GM10847 (cell line): ENCODE results near the gene MAP3K6.

Experiments used
- POLR2A ChIP-seq: IDR thresholded peaks from 2 replicates; pipeline ENCODE4 v1.6.1; 2011; ENCODE audit not compliant: insufficient read length; ENCODE audit errors: extremely low read depth

MAP3K6 gene

DNA sequence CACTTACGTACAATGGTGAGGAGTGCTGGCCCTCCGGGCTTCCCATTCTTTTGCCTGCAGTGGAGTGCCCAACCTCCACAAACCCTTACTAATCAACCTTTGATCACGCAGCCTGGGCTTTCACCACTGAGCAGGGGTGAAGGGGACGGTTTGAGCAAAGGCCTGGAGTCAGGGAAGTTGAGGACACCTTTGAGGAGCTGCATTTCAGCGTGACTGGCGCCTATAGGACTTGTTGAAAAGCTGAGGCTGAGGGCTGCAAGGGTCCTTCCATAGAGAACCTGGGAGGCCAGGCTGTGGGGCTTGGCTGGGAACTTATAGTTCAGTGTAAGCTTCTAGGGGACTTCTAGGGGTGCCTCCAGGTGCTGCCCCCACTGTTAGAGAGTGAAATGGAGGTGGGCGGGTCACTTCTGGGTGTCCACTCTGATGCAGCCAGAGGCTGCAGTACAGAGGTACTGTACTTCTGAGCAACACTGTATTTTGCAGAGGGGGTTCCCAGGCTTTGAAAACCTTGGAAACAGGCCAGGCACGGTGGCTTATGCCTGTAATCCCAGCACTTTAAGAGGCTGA lies 15.1 kb downstream of the MAP3K6 start:
- TF ChIP-seq POLR2A = no peak

DNA sequence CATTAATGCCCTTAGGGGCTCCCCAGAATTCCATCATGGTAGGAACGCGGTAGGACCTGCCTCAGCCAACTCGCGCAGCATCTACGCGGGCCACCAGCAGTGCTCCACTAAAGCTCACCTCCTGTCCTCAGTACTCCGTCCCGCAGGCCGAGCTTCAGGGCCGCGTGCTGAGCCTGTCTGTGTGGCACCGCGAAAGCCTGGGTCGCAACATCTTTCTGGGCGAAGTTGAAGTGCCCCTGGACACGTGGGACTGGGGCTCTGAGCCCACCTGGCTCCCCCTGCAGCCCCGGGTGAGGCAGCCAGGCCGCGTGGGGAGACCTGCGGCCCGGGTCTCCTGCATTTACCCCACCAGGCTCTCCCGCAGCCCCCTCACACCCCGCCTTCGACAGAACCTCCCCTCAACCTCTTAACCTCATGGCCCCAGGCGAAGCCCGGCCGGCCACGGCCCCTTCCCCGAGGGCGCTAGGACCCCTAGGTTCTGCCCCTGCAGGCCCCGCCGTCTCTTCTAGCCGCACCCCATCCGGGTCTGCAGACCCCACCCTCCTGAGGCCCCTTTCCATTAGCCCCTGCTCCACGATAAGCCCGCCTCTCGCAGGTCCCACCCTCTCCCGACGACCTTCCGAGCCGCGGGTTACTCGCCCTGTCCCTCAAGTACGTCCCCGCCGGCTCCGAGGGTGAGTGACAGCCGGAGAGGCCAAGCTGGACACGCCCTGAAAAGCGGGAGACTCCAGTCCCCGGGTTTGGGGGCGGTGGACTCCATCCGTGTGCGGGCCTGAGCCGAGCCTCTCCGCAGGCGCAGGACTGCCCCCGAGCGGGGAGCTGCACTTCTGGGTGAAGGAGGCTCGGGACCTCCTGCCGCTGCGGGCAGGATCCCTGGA lies 15.9 kb downstream of the MAP3K6 start:
- no peak for TF ChIP-seq POLR2A

DNA sequence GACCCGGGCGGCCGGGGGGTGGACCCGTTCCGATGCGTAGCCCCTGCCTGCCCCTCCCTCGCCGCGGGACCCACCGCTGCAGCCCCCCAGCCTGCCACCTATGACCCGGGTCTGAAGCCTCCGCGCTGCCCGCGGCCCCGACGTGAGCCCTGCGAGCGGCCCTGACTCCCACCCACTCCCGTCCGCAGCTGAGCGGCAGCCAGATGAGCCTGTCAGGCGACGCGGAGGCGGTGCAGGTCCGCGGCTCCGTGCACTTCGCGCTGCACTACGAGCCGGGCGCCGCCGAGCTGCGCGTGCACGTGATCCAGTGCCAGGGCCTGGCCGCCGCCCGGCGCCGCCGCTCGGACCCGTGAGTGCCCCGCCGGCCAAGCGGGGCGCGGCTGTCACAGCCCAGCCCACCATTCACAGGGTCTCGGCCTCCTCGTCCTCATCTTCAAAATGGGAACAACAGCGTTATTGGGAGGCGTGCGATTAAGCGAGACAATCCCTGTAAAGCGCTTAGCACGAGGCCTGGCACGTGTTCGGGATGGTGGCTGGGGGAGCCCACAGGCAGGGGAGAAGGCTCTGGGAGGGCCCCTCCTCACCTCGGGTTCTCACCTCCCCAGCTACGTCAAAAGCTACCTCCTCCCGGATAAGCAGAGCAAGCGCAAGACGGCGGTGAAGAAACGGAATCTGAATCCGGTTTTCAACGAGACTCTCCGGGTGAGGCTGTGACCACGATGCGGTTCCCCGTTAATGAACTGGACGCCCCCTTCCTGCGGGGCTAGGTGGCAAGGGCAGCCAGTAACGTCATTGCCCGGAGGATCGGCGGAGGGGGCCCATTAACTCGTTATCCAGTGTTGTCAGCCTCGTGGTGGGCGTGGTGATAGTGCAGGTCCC lies 16.7 kb downstream of the MAP3K6 start:
- no peak for TF ChIP-seq POLR2A

DNA sequence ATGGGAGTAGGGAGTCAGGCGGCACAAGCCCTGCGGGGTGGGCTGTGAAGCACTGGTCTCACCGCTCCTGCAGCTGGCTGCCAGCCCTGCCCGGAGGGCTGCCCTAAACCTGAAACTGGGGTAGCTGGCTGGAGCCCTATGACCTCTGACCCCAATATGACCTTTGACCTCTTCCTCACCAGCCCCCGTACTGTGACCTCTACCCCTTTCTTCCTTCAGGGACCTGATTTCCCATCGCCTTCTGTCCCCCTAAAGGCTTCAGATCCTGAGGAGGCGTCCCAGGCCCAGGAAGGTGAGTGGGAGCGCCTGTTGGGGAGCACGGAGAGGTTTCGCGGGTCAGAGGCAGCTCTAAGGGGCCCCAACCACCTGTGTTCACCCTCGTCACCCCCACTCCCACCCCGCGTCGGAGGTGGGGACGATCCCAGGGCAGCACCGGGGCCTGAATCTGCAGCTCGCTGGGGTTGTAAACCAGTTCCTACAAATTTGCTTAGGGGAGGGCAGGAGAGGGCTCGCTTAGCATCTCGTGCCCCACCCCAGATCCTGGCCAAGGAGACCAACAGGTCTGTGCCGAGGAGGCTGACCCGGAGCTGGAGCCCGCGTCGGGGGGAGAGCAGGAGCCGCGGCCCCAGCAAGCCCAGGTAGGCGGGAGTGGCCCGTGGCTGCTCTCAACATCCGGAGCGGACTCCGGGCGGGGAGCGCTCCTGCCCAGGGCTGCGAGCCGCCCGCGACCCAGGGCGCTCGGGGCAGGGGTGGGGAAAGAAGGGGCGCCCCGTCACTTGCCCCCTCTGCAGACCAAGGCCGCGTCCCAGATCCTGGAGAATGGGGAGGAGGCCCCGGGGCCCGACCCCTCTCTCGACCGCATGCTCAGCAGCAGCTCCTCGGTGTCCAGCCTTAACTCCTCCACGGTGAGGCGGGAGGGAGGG lies 17.6 kb downstream of the MAP3K6 start:
- no peak for TF ChIP-seq POLR2A

DNA sequence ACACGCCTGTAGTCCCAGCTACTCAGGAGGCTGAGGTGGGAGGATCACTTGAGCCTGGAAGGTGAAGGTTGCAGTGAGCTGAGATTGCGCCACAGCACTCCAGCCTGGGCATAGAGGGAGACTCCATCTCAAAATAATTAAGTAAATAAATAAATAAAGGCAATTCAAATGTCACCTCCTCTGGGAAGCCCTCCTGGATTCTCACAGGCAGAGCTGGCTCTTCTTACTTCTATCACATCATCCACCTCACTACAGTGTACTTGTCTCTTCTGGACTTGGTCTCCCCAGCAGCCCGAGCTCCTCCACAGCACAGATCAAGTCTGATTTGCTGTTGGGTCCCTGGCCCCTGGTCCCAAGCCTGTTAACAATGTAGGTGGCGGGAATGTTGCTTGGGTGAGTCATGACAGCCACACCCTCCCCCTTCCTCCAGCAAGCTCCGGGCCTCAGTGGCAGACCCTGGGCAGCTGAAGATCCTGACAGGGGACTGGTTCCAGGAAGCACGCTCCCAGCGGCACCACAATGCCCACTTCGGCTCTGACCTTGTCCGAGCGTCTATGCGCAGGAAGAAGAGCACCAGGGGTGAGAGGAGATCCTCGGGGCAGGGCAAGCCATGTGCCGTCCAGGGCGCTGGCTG lies 19.7 kb downstream of the MAP3K6 start:
- no peak for TF ChIP-seq POLR2A

DNA sequence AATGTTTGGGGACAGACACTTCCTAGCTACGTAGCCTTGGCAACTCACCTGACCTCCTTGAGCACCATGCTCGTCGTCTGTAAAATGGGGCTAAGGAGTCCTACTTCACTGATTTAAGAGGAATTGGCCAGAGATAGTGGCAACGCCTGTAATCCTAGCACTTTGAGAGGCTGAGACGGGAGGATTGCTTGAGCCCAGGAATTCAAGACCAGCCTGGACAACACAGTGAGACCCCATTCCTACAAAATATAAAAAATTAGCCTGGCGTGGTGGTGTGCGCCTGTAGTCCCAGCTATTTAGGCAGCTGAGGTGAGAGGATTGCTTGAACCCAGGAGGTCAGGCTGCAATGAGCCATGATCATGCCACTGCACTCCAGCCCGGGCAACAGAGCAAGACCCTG lies 20.4 kb downstream of the MAP3K6 start:
- TF ChIP-seq POLR2A = no peak

DNA sequence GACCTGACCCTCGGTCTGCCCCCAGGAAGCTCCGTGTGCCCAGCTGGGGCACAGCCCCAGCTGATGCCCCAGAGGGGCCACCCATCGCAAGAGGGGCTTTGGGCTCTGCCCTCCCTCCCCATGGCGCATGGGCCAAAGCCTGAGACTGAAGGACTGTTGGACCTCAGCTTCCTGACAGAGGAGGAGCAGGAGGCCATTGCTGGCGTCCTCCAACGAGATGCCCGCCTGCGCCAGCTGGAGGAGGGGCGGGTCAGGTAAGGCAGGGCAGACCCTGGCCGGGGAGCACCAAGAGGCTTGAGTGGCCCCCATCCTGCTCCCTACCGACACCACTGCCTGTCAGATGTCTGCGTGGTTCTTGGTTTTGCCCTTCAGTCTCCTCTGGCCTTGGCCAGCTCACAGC lies 21.5 kb downstream of the MAP3K6 start:
- TF ChIP-seq POLR2A = no peak

DNA sequence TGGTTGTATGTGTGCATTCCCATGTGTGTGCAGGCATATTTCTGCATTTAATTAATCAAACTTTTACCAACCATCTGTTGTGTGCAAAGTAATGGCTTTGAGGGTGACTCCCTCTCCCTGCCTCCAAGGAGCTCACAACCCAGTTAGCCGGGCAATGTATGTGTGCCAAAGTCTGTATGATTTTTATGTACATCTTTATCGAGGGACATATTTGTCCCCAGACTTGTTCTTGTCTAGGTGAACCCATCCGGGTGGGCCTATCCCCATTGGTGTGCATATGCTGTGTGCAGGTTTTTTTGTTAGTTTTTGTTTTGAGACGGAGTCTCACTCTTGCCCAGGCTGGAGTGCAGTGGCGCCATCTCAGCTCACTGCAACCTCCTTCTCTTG lies 23.1 kb downstream of the MAP3K6 start:
- no peak for TF ChIP-seq POLR2A

DNA sequence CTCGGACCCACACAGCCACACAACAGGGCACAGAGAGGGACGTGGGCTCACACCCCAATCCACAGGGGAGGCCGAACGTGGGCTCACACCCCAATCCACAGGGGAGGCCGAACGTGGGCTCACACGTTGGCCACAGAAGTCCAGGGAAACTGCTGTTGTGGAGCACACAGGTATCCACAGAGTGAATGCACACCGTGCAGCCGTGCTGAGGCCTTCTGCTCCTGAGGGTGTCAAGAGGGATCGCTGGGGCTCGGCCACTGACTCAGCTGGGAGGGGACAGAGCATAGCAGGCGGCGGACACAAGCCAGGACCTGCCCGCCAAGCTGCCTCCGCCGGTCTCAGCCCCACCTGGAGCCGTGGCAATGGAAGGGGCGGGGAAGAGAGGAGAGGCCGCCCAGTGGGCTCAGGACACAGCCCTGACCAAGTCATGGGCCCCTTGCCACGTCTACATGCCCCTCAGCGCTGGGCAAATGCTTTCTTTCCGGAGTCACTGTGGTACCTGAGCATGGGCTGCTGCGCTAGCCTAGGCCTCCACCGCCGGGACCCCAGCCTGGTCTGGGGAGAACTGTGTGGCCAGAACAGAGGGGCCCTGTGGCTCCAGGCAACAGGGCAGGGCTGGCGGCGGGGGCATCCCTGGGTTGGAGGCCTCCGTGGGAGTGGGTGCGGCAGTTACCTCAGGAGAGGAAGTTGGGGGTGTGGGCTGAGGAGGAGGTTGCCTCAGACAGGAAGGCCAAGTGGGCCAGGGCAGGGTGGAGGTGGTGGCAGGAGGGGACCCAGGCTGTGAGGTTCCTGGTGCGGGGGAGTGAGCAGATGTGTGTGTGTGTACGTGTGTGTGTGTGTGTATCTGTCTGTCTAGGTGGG lies 23.8 kb downstream of the MAP3K6 start:
- no peak for TF ChIP-seq POLR2A

DNA sequence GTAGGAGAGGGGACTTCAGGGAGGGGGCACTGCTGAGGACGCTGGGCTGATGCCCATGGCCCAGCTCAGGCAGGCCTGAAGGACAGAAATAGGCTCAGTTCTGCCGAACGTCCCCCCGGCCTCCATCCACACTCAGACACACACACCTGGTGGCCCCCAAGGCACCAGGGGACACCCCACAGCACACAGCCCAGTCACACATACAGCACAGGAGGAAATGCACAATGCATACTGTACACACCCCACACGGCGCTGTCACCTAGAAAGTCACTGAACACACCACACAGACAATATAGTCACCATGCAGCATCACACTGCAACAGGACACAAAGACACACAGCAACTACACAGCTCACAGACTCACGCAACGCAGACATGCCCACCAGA lies 24.4 kb downstream of the MAP3K6 start:
- no peak for TF ChIP-seq POLR2A

DNA sequence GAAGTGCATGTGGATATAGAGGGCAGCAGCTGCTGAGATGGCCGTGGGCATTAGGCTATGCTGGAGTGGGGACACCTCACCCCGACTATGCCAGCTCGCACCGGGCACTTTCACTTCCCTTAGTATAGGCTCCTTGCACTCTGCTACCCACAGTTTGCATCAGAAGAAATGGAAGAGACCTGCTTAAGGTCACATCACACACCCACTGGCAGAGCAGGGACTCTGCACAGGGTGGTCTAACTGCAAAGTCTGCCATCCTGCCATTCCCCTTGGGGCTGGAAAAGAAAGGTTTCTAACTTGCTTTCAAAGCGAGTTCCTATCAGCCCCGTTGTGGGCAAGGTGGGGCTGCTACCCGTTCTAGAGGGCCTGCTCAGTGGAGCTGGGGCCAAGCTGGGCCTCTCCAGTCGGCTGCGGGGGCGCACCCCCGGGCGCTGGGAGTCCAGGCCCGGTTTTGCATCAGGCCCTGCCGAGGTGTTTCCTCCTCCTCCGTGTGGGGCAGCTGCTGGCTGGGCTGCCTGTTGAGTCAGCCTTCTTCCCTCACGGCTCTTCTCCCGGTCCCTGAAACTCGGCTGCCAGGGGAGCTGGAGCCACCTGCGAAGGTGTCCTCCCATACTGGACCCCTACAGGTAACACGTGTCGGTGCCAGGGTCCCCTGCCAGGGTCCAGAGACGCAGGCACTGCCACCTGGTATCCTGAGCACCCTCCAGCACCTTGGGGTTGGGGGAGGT lies 25.1 kb downstream of the MAP3K6 start, which contains the start of gene SYTL1:
Gene SYTL1, plus strand, starts transcription at position 498 of the 728 bp plus-strand sequence. CDS start 3,313 bp downstream, outside the sequence.
- TF ChIP-seq POLR2A = peak; percentile 56

DNA sequence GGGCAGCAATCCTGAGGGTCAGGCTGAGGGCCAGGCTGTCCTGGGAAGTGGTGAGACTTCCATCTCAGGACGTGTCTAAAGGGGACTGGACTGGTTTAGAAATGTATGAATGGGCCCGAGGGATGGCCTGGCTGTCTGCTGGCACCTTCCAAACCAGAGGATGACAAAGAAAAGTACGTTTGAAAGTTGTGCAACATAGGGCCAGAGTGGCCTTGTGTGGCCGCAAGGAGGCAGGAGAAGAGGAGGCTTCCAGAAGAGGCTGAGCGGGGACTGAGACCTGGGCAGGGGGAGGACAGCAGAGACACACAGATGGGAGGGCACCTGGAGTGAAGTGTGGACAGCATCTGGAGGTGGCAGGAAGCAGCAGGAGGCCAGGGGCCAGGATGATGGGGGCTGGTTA lies 27.5 kb downstream of the MAP3K6 start:
- TF ChIP-seq POLR2A = no peak

DNA sequence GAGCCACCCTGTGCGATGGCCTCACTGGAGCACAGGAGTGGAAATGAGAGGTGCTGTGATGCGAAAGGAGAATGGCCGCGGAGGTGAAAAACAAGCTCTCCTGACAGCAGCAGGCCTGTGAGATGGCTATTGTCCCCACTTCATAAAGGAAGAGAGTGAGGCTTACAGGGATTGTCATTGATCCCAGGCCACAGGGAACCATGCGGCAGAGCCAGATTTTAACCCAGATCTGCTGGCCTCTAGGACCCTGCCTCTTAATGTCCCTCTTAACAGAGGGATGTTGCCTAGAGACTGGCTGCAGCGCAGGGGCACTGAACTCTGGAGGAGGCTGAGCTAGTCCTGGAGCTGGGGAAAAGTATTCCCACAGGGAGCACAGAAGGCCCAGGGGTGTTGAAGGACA lies 28.0 kb downstream of the MAP3K6 start:
- TF ChIP-seq POLR2A = no peak
